GM08714 (cell line): ENCODE results near the gene ASB10.

ENCODE experiments used
- H3K4me3 ChIP-seq: fragments of 200-500 bp; sonication (Bioruptor generic); 2 replicates; pipeline ENCODE4 v1.5.1; 2014; ENCODE audit warnings: mild to moderate bottlenecking, low read length, inconsistent platforms
- ZNF274 ChIP-seq: IDR thresholded peaks from 2 replicates; pipeline ENCODE4 v1.6.1; 2012; ENCODE audit warnings: mild to moderate bottlenecking, low read depth, low read length

The ASB10 gene

GRCh38 chr7:151204383-151205032 is 17.5 kb upstream of the ASB10 start:
- TF ChIP-seq ZNF274: no peak
- H3K4me3 ChIP-seq: no peak overlapping the region

- no peak for TF ChIP-seq ZNF274
- no peak overlapping the region for H3K4me3 ChIP-seq
Observed at GRCh38 chr7:151202836-151203235, 15.8 kb upstream of the ASB10 start.

- TF ChIP-seq ZNF274: no peak
- no peak overlapping the region for H3K4me3 ChIP-seq
Observed at GRCh38 chr7:151201751-151202150, 14.7 kb upstream of the ASB10 start.

GRCh38 chr7:151201344-151201743 is 14.3 kb upstream of the ASB10 start:
- no peak for TF ChIP-seq ZNF274

GRCh38 chr7:151198945-151199848 is 12.1 kb upstream of the ASB10 start:
- no peak for TF ChIP-seq ZNF274
- H3K4me3 ChIP-seq: no peak overlapping the region

More at GRCh38 chr7:151201344-151201743, 14.3 kb upstream of the ASB10 start:
- no peak overlapping the region for H3K4me3 ChIP-seq

GRCh38 chr7:151197932-151198331 is 10.9 kb upstream of the ASB10 start:
- no peak for TF ChIP-seq ZNF274
- no peak overlapping the region for H3K4me3 ChIP-seq

- no peak overlapping the region for H3K4me3 ChIP-seq
- no peak for TF ChIP-seq ZNF274
Observed at GRCh38 chr7:151195616-151196450, 8.8 kb upstream of the ASB10 start.

GRCh38 chr7:151194188-151194587 is 7.1 kb upstream of the ASB10 start:
- no peak overlapping the region for H3K4me3 ChIP-seq
- TF ChIP-seq ZNF274: no peak

GRCh38 chr7:151193203-151193978 is 6.3 kb upstream of the ASB10 start:
- H3K4me3 ChIP-seq: no peak overlapping the region
- no peak for TF ChIP-seq ZNF274

- no peak for TF ChIP-seq ZNF274
- H3K4me3 ChIP-seq: no peak overlapping the region
Observed at GRCh38 chr7:151192002-151192539, 5.0 kb upstream of the ASB10 start.

- no peak for TF ChIP-seq ZNF274
Observed at GRCh38 chr7:151191544-151191943, 4.5 kb upstream of the ASB10 start.

GRCh38 chr7:151189038-151189437 is 2.0 kb upstream of the ASB10 start:
- no peak overlapping the region for H3K4me3 ChIP-seq
- TF ChIP-seq ZNF274: no peak

More at GRCh38 chr7:151191544-151191943, 4.5 kb upstream of the ASB10 start:
- no peak overlapping the region for H3K4me3 ChIP-seq

- H3K4me3 ChIP-seq: no peak overlapping the region
- TF ChIP-seq ZNF274: no peak
Observed at GRCh38 chr7:151188252-151188542, 1.1 kb upstream of the ASB10 start.
